ENCODE data around the gene ETNK2. TPM values are rescaled to one million over a fixed set of nuclear protein-coding genes. Genes with fewer than 3 reads are reported as not detected.
A peak's percentile ranks its signal among the peaks of the same experiment; 100 is the strongest.

Gene ETNK2
- total and polyA plus RNA-seq, 2 of the 4 experiments (the other 2 are of a cell fraction): 18.9 to 26.0 TPM

DNA sequence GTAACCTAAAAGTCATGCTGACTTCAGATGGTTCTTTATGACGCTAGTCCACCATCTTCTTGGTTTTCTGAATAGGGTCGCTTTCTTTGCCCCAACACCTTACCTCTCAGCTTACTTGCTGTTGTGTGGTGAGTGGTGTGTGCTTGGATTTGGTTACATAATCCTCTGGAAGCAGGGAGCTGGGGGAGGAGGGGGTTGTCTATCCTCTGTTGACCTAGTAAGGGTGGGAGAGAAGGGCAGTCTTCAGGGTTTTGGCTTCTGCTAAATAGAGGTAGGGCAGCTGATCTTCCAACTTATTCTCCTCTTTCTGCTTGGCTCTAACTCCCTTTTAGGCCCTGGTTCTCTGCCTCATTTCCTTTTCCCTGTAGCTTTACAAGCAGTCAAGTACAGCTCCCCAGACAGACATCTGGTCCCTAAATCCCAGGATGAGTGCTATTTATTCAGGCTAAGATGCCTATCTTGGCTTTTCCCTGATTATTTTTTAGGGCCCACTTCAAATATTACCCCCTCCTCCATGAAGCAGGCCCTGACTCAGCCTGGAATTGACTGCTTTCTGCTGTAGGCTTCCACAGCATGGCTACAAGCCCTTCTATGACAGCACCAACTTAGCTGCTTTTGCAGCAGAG is 20.7 kb upstream of the ETNK2 start:
- H2AFZ ChIP-seq (replicated peaks; ENCODE audit: low read length, poor library complexity): peak overlapping the region; percentile 69
- H3K4me2 ChIP-seq (ENCODE audit: low read depth, low read length): no peak overlapping the region
- H3K27me3 ChIP-seq (ENCODE audit: control insufficient read depth, insufficient read depth, low read length): no peaks in the 10 kb centered on the region
- H2BK20ac ChIP-seq (ENCODE audit: low read depth, low read length): peak overlapping the region; percentile 99
- H4K91ac ChIP-seq (ENCODE audit: insufficient read depth, low read depth, low read length): peak overlapping the region; percentile 77
- BruUV-seq (replicated peaks): no TSS peak
- H2AK9ac ChIP-seq (replicated peaks; ENCODE audit: low read depth, low read length, poor library complexity): peak overlapping the region; percentile 88
- H2BK120ac ChIP-seq (ENCODE audit: low read depth, low read length): peak overlapping the region; percentile 98
- H3K18ac ChIP-seq (ENCODE audit: low read depth, low read length): peak overlapping the region; percentile 79; the same call in 1 of the 2 replicates
- peak overlapping the region; percentile 81; the same call in 1 of the 2 replicates for H3K23ac ChIP-seq (ENCODE audit: low read depth, low read length)
- H3K79me1 ChIP-seq (ENCODE audit: low read depth in 1 of 2, low read length in 2 of 2): 0 out of 4 replicates have a peak, but pooled peaks cover 0 to 3% of the 10 kb centered on the region in 2 experiments
- peaks cover 4% of the 10 kb centered on the region; the same call in 1 of the 2 replicates for H3K4me1 ChIP-seq (ENCODE audit: control insufficient read depth, insufficient read depth, low read length)
- no peak overlapping the region; the same call in 1 of the 2 replicates for H3K56ac ChIP-seq (ENCODE audit: extremely low read depth, insufficient read depth, low read length)
- H2AK5ac ChIP-seq (ENCODE audit: low read depth, low read length): peak overlapping the region; percentile 89
- H3K4me3 ChIP-seq (ENCODE audit: insufficient read depth, low read depth, low read length): no peak overlapping the region
- peak overlapping the region; percentile 83 for H2BK15ac ChIP-seq (ENCODE audit: low read depth, low read length)
- H3K9me1 ChIP-seq (ENCODE audit: insufficient read depth, low read length): peaks cover 13% of the 10 kb centered on the region
- dilution Hi-C loops (cut with HindIII; ENCODE audit: low sequenced_read_pairs, unreplicated experiment) (loop anchor here (25.0 kb wide), 1 partner anchor 215 kb away; no protein-coding TSS in a partner anchor), in situ Hi-C loops (cut with MboI; ENCODE audit: low sequenced_read_pairs) (no loop called here), intact Hi-C loops (cut with micrococcal nuclease) (no loop called here)
- WGBS, 2 experiments (ENCODE audit: extremely low coverage in 2 of 2, insufficient read length in 1 of 2): no CpG with 5 or more reads among the region's 2 CpGs
- H3K4ac ChIP-seq (ENCODE audit: low read depth, low read length): peak overlapping the region; percentile 96
- H4K5ac ChIP-seq (ENCODE audit: low read depth, low read length): peak overlapping the region; percentile 17; the same call in 1 of the 2 replicates
- H3K27ac ChIP-seq (ENCODE audit: insufficient read depth, low read length): no peak overlapping the region
- peak overlapping the region; percentile 87 for H2BK5ac ChIP-seq (ENCODE audit: low read depth, low read length, poor library complexity, severe bottlenecking)
- H4K20me1 ChIP-seq (ENCODE audit: insufficient read depth, low read length): no peaks in the 10 kb centered on the region
- H3K9me3 ChIP-seq (ENCODE audit: control insufficient read depth, insufficient read depth, low read length): no peaks in the 10 kb centered on the region; the same call in 1 of the 2 replicates
- peak overlapping the region; percentile 96 for H3K14ac ChIP-seq (replicated peaks; ENCODE audit: low read depth, low read length)
- CTCF ChIA-PET: interaction anchor here (1.0 to 2.7 kb wide), 4 partner anchors 10 to 191 kb away, joined by 3 to 10 read pairs (median 4); no protein-coding TSS in a partner anchor
- DNase-seq (peak; percentile 16), ATAC-seq (ENCODE audit: low read depth) (no peak)
- H3K36me3 ChIP-seq (ENCODE audit: control insufficient read depth, insufficient read depth, low read length): no peaks in the 10 kb centered on the region
- no peak overlapping the region for H3K9ac ChIP-seq (ENCODE audit: low read depth, low read length)
- TF ChIP-seq MAFK (IDR thresholded peaks at IDR 0.05; ENCODE audit: low read depth, low read length) (no peak), POLR2A (IDR thresholded peaks at IDR 0.05; ENCODE audit: low read depth, low read length) (no peak), NFE2L2 (IDR thresholded peaks at IDR 0.05; ENCODE audit: low read depth, low read length) (no peak), RAD21 (IDR thresholded peaks at IDR 0.05; ENCODE audit: low read length) (no peak), FOS (IDR thresholded peaks at IDR 0.05; ENCODE audit: low read depth, low read length) (no peak), RFX5 (IDR thresholded peaks at IDR 0.05; ENCODE audit: low read depth, low read length) (no peak), SMC3 (IDR thresholded peaks at IDR 0.05; ENCODE audit: low read depth, low read length) (no peak), CHD1 (IDR thresholded peaks at IDR 0.05; ENCODE audit: low read depth, low read length) (no peak), MXI1 (IDR thresholded peaks at IDR 0.05; ENCODE audit: borderline replicate concordance, low read depth, low read length) (no peak), BHLHE40 (IDR thresholded peaks at IDR 0.05; ENCODE audit: low read depth, low read length) (no peak)
- TF ChIP-seq, protein P1, sequence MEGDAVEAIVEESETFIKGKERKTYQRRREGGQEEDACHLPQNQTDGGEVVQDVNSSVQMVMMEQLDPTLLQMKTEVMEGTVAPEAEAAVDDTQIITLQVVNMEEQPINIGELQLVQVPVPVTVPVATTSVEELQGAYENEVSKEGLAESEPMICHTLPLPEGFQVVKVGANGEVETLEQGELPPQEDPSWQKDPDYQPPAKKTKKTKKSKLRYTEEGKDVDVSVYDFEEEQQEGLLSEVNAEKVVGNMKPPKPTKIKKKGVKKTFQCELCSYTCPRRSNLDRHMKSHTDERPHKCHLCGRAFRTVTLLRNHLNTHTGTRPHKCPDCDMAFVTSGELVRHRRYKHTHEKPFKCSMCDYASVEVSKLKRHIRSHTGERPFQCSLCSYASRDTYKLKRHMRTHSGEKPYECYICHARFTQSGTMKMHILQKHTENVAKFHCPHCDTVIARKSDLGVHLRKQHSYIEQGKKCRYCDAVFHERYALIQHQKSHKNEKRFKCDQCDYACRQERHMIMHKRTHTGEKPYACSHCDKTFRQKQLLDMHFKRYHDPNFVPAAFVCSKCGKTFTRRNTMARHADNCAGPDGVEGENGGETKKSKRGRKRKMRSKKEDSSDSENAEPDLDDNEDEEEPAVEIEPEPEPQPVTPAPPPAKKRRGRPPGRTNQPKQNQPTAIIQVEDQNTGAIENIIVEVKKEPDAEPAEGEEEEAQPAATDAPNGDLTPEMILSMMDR (conservative IDR thresholded peaks at IDR 0.05; ENCODE audit: low read depth, low read length): no peak
- H4K8ac ChIP-seq (ENCODE audit: low read depth in 2 of 2, low read length in 2 of 2): peak overlapping the region; percentile 79 to 90
- POLR2A ChIA-PET (ENCODE audit: unreplicated experiment): no interaction called here
